ENCODE data around the gene MUC2. TPM values are rescaled to one million over a fixed set of nuclear protein-coding genes. Genes with fewer than 3 reads are reported as not detected.

MUC2 gene
- total and polyA plus RNA-seq, 8 donors, result under 0.01 to 1,040 (median 0.45) TPM; not detected in 3

- no peak for TF ChIP-seq EP300 (IDR thresholded peaks at IDR 0.05)
- no peak for TF ChIP-seq POLR2AphosphoS5 (IDR thresholded peaks at IDR 0.05)
- TF ChIP-seq POLR2A (IDR thresholded peaks at IDR 0.05), result no peak
- WGBS, 5 donors, result 90 to 97% (median 91%) methylated on average over 12 to 20 of the region's 20 CpGs
- Histone ChIP-seq H3K9me3 (no peaks in the 10 kb centered on the region), H3K27ac (no peak overlapping the region), H3K4me1 (no peaks in the 10 kb centered on the region), H3K27me3 (peaks cover 0 to 6% (median 0%) of the 10 kb centered on the region in 3 donors), H3K4me3 (no peak overlapping the region), H3K36me3 (no peaks in the 10 kb centered on the region)
- intact Hi-C loops (cut with DNase I; ENCODE audit: low total_unique reads), result no loop called here
- DNase-seq, result no peak
These were observed 16.1 kb downstream of the MUC2 start for GRCh38 chr11:1090600-1091331.

GRCh38 chr11:1091332-1092083, 16.8 kb downstream of the MUC2 start:
- Histone ChIP-seq H3K4me1 (no peaks in the 10 kb centered on the region), H3K36me3 (no peaks in the 10 kb centered on the region), H3K27ac (no peak overlapping the region), H3K27me3 (no peaks in the 10 kb centered on the region), H3K9me3 (no peaks in the 10 kb centered on the region), H3K4me3 (no peak overlapping the region)
- WGBS, 5 donors, result 75 to 93% (median 86%) methylated on average over 9 to 12 of the region's 12 CpGs
- intact Hi-C loops (cut with DNase I; ENCODE audit: low total_unique reads), result no loop called here
- DNase-seq, result no peak
- TF ChIP-seq POLR2A (IDR thresholded peaks at IDR 0.05) (no peak), CTCF (IDR thresholded peaks at IDR 0.05) (no peak), EP300 (IDR thresholded peaks at IDR 0.05) (no peak), POLR2AphosphoS5 (IDR thresholded peaks at IDR 0.05) (no peak)

DNA sequence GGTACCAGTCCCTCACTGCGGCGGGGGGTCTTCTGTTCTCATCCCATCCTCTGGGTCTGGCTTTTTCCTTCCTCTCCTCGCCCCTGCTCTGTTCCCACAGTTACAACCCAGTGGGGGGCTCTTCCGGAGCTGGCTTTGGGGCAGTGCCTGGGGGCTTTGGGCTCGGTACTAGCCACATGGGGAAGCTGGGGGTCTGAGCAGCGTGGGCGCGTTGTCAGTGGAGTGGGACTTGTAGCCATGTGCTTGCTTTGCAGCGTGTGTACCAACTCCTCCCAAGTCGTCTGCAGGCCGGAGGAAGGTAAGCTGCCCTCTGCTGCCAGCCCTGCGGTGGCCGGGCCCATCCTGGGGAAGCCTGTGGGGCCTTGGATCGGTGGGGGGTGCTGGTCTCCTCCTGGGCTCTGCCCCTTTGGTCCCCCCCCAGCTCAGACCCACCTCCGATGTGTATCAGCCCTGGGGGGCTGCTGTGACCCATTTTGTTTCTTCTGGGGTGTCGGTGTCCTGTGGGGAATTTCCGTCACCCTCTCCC, 17.5 kb downstream of the MUC2 start:
- no peaks in the 10 kb centered on the region for H3K9me3 ChIP-seq
- no peak for TF ChIP-seq POLR2A (IDR thresholded peaks at IDR 0.05)
- TF ChIP-seq EP300 (IDR thresholded peaks at IDR 0.05), result no peak
- TF ChIP-seq POLR2AphosphoS5 (IDR thresholded peaks at IDR 0.05), result no peak
- TF ChIP-seq CTCF (IDR thresholded peaks at IDR 0.05), result no peak
- H3K4me1 ChIP-seq, result no peaks in the 10 kb centered on the region
- no peaks in the 10 kb centered on the region for H3K36me3 ChIP-seq
- WGBS, 5 donors, result 68 to 80% (median 75%) methylated on average over 12 to 17 of the region's 17 CpGs
- DNase-seq, result no peak
- H3K27me3 ChIP-seq, result no peaks in the 10 kb centered on the region
- intact Hi-C loops (cut with DNase I; ENCODE audit: low total_unique reads), result no loop called here
- H3K4me3 ChIP-seq, result no peak overlapping the region
- H3K27ac ChIP-seq, result no peak overlapping the region

DNA sequence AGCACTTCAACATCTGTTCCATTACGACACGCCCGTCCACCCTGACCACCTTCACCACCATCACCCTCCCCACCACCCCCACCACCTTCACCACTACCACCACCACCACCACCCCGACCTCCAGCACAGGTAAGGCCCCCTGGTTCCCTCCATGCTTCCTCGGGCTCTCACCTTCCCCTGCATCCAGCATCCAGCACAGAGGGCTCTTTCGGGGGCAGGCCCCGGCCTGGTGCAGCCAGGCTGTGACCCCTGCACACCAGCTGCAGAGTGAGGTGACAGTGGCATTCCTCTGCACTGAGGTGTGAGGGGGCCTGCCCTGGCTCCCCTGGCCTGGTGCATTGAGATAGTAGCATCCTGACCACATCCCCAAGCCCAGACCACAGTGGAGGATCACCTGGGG, 18.2 kb downstream of the MUC2 start:
- Histone ChIP-seq H3K27me3 (no peaks in the 10 kb centered on the region), H3K9me3 (no peaks in the 10 kb centered on the region), H3K4me3 (no peak overlapping the region), H3K27ac (no peak overlapping the region), H3K36me3 (no peaks in the 10 kb centered on the region), H3K4me1 (no peaks in the 10 kb centered on the region)
- 71 to 83% (median 78%) methylated on average over 7 of the region's 7 CpGs for WGBS, 5 donors
- intact Hi-C loops (cut with DNase I; ENCODE audit: low total_unique reads), result no loop called here
- no peak for TF ChIP-seq POLR2AphosphoS5 (IDR thresholded peaks at IDR 0.05)
- no peak for DNase-seq

- no peaks in the 10 kb centered on the region for H3K36me3 ChIP-seq
- no peaks in the 10 kb centered on the region for H3K9me3 ChIP-seq
- no peak overlapping the region for H3K4me3 ChIP-seq
- TF ChIP-seq POLR2AphosphoS5 (IDR thresholded peaks at IDR 0.05), result no peak
- TF ChIP-seq EP300 (IDR thresholded peaks at IDR 0.05), result no peak
- TF ChIP-seq POLR2A (IDR thresholded peaks at IDR 0.05), result no peak
- TF ChIP-seq CTCF (IDR thresholded peaks at IDR 0.05), result no peak
- intact Hi-C loops (cut with DNase I; ENCODE audit: low total_unique reads), result no loop called here
- H3K27ac ChIP-seq, result no peak overlapping the region
- WGBS, 5 donors, result 90 to 96% (median 92%) methylated on average over 29 to 32 of the region's 32 CpGs
- no peaks in the 10 kb centered on the region for H3K27me3 ChIP-seq
- H3K4me1 ChIP-seq, result no peaks in the 10 kb centered on the region
- DNase-seq, result no peak
These were observed 25.1 kb downstream of the MUC2 start for GRCh38 chr11:1099519-1100355.

All from stomach (tissue), 9 donors.